Stomach (tissue), 9 donors: Measurements from ENCODE around the gene TMEM154. TPM values are rescaled to one million over a fixed set of nuclear protein-coding genes. Genes with fewer than 3 reads are reported as not detected.

Experiments
- DNase-seq, 2 donors: peaks; one replicate each; pipeline versions ENCODE4 v3.0.0 to v3.0.0-alpha.2; 2013 to 2019
- H3K27ac ChIP-seq, 5 donors: fragments of 200-600 bp in 4 of 5; sonication (generic) in 4 of 5; one replicate each; pipeline ENCODE4 v1.5.1; 2013 to 2019; ENCODE audit warnings: mild to moderate bottlenecking in 1 of 5, moderate library complexity in 1 of 5
- H3K27me3 ChIP-seq, 3 donors: fragments of 200-600 bp; sonication (generic); one replicate each; pipeline ENCODE4 v1.5.1; 2017 to 2019; ENCODE audit warnings: mixed run types in 1 of 3
- H3K36me3 ChIP-seq, 4 donors: fragments of 200-600 bp; sonication (generic); 1 replicate in 3 of 4; 2 replicates in 1 of 4; pipeline ENCODE4 v1.5.1; 2016 to 2019
- H3K4me1 ChIP-seq, 4 donors: fragments of 200-600 bp; sonication (generic); one replicate each; pipeline ENCODE4 v1.5.1; 2016 to 2019
- H3K4me3 ChIP-seq, 4 donors: fragments of 200-600 bp; sonication (generic) in 3 of 4; one replicate each; pipeline ENCODE4 v1.5.1; 2016 to 2019; ENCODE audit warnings: mild to moderate bottlenecking in 1 of 4
- H3K9me3 ChIP-seq, 4 donors: fragments of 200-600 bp; sonication (generic); one replicate each; pipeline ENCODE4 v1.5.1; 2016 to 2019
- EP300 ChIP-seq: sonication (generic); formaldehyde crosslinking; IDR thresholded peaks from one replicate; pipeline ENCODE4 v1.6.1; 2017; ENCODE audit warnings: antibody characterized with exemption
- POLR2A ChIP-seq, 4 donors: fragments of 450-650 bp; IDR thresholded peaks; one replicate each; pipeline ENCODE4 v1.6.1; 2016; ENCODE audit warnings: antibody characterized with exemption in 4 of 4, control low read depth in 2 of 4, mild to moderate bottlenecking in 1 of 4, moderate library complexity in 1 of 4
- POLR2AphosphoS5 ChIP-seq, 3 donors: sonication (generic); formaldehyde crosslinking; IDR thresholded peaks; one replicate each; pipeline ENCODE4 v1.6.1; 2016; ENCODE audit warnings: antibody characterized with exemption in 3 of 3
- WGBS, 5 donors: extraction: QIAGEN DNeasy Blood & Tissue Kit in 3 of 5; methylation state at CpG; one replicate each; pipeline versions ENCODE4 v1.1.5 to v1.1.7; 2013 to 2018; 5-methylcytosine and 5-hydroxymethylcytosine counted together
- intact Hi-C: fragments of 100-400 bp; cut with DNase I; formaldehyde crosslinking; loops from one replicate; pipeline ENCODE4 v1.15.1; 2023; ENCODE audit warnings: low total_unique reads
- polyA plus RNA-seq, 3 donors: library from polyadenylated mRNA; stranded (reverse); fragments of 200-250 nt; gene quantifications; one replicate each; pipeline ENCODE4 v1.2.3, GENCODE V29; 2013
- total RNA-seq, 5 donors: library from RNA; depleted of rRNA; stranded (reverse); fragments of >200 nt; gene quantifications; one replicate each; pipeline versions ENCODE4 v1.1.0 to v1.2.3, GENCODE V29; 2014 to 2016
- TF ChIP-seq, protein P1 (sequence below), 7 experiments: fragments of 450-650 bp in 4 of 7; fragments of 200-600 bp in 3 of 7; sonication (generic) in 3 of 7; IDR thresholded peaks; one replicate each; pipeline ENCODE4 v1.5.1; 2016 to 2019; ENCODE audit warnings: antibody characterized with exemption in 7 of 7, control low read depth in 2 of 7, mild to moderate bottlenecking in 1 of 7
- donor health status: healthy with polysubstance abuse.
- donor health status: Bipolar disorder and iron deficiency.
- donor health status: healthy.

TMEM154 gene
- total and polyA plus RNA-seq, 8 donors = under 0.01 to 5.5 (median 0.69) TPM

DNA sequence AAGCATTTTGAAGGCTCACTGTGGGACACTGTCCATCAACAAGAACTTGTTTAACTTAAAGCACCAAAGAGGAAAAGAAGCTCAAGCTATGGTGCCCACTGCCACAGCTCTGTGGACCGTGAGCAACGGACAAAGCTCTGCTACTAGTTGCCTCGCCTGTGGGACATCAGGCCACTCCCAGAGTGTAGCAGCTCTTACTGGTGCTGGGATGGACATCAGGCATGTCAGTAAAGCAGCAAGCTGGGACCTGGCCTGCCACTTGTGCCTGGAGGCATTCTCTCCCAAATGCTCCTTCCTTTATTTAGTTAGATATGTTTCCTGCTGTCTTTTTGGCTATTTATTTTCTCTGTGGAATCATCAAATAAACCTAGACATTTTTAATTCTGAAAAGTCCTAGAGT is 46.7 kb downstream of the TMEM154 start:
- 48 to 74% (median 65%) methylated on average over 3 of the region's 3 CpGs for WGBS, 5 donors
- DNase-seq = no peak
- Histone ChIP-seq H3K27me3 (no peaks in the 10 kb centered on the region), H3K27ac (no peak overlapping the region), H3K9me3 (no peaks in the 10 kb centered on the region), H3K4me3 (no peak overlapping the region), H3K4me1 (no peaks in the 10 kb centered on the region), H3K36me3 (no peaks in the 10 kb centered on the region)
- intact Hi-C loops = no loop called here
- TF ChIP-seq POLR2AphosphoS5 (IDR thresholded peaks at IDR 0.05) (no peak), EP300 (no peak), POLR2A (IDR thresholded peaks at IDR 0.05) (no peak)
- TF ChIP-seq, protein P1, sequence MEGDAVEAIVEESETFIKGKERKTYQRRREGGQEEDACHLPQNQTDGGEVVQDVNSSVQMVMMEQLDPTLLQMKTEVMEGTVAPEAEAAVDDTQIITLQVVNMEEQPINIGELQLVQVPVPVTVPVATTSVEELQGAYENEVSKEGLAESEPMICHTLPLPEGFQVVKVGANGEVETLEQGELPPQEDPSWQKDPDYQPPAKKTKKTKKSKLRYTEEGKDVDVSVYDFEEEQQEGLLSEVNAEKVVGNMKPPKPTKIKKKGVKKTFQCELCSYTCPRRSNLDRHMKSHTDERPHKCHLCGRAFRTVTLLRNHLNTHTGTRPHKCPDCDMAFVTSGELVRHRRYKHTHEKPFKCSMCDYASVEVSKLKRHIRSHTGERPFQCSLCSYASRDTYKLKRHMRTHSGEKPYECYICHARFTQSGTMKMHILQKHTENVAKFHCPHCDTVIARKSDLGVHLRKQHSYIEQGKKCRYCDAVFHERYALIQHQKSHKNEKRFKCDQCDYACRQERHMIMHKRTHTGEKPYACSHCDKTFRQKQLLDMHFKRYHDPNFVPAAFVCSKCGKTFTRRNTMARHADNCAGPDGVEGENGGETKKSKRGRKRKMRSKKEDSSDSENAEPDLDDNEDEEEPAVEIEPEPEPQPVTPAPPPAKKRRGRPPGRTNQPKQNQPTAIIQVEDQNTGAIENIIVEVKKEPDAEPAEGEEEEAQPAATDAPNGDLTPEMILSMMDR (IDR thresholded peaks at IDR 0.05) = no peak

DNA sequence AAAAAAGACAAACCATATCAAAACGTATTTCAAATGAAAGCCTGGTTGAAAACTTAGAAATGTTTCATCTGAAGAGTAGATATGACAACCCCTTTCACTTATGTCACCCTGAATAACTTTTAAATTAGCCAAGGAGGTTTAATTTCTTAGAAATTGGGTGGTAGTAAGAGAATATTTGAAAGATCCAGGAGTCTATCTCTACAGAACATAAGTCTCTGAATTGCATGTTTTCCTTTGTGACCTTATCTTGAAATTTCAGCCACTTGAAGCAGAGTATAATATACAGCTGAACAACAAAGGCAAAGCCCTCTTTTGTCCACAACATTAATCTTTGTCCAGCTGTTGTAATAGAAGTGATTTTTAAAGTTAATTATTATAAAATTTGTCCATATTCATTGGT is 49.5 kb downstream of the TMEM154 start:
- H3K36me3 ChIP-seq = peaks cover 0 to 7% (median 3%) of the 10 kb centered on the region in 4 donors
- intact Hi-C loops = no loop called here
- H3K27me3 ChIP-seq = no peaks in the 10 kb centered on the region
- no peak for DNase-seq
- no peak overlapping the region for H3K4me3 ChIP-seq
- no peak overlapping the region for H3K27ac ChIP-seq
- TF ChIP-seq, protein P1 (IDR thresholded peaks at IDR 0.05) = no peak
- TF ChIP-seq POLR2AphosphoS5 (IDR thresholded peaks at IDR 0.05) (no peak), POLR2A (IDR thresholded peaks at IDR 0.05) (no peak), EP300 (no peak)
- H3K4me1 ChIP-seq = no peaks in the 10 kb centered on the region
- H3K9me3 ChIP-seq = no peaks in the 10 kb centered on the region
- 43 to 66% (median 48%) methylated on average over 1 of the region's 1 CpG for WGBS, 5 donors

DNA sequence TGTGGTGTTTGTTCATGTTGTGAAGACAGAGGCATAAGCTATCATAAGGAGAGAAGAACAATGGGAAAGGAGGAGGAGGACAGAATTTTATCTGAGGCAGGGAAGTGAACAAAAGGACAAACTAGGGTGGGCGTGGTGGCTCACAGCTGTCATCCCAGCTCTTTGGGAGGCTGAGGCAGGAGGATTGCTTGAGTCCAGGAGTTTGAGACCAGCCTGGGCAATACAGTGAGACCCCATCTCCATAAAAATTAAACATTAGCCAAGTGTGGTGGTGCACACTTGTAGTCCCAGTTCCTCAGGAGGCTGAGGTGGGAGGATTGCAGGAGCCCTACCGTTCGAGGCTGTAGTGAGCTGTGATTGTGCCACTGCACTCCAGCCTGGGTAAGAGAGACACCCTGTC is 49.9 kb downstream of the TMEM154 start:
- no peak overlapping the region for H3K27ac ChIP-seq
- no peaks in the 10 kb centered on the region for H3K4me1 ChIP-seq
- intact Hi-C loops = no loop called here
- no peak for TF ChIP-seq EP300
- no peak for TF ChIP-seq POLR2A (IDR thresholded peaks at IDR 0.05)
- 94 to 97% (median 96%) methylated on average over 3 of the region's 3 CpGs for WGBS, 5 donors
- H3K4me3 ChIP-seq = no peak overlapping the region
- no peak for DNase-seq
- H3K36me3 ChIP-seq = peaks cover 0 to 7% (median 3%) of the 10 kb centered on the region in 4 donors
- no peaks in the 10 kb centered on the region for H3K27me3 ChIP-seq
- H3K9me3 ChIP-seq = no peaks in the 10 kb centered on the region

DNA sequence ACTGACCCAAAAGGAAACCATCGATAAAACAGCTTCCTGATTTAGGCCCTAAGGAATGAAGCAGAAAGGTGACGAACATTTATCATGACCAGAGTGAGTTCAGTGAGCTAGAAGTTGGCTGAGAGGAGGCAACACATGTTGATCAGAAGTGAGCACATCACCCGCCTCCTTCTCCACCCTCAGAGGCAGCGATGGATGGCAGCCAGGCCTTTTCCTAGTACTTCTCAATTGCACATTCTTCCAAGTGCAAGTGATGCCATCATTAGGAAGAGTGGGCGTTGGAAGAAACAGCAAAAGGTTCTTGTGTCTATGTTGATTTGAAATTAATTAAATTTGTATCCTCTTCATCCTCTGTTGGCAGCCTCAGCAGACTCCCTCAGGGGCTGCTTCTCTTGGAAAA is 51.7 kb downstream of the TMEM154 start:
- H3K4me3 ChIP-seq = no peak overlapping the region
- WGBS, 5 donors = 88 to 96% (median 93%) methylated on average over 5 of the region's 5 CpGs
- H3K27me3 ChIP-seq = no peaks in the 10 kb centered on the region
- H3K4me1 ChIP-seq = no peaks in the 10 kb centered on the region
- H3K9me3 ChIP-seq = no peaks in the 10 kb centered on the region
- H3K27ac ChIP-seq = no peak overlapping the region
- no peak for TF ChIP-seq POLR2AphosphoS5 (IDR thresholded peaks at IDR 0.05)
- TF ChIP-seq EP300 = no peak
- no peak for TF ChIP-seq POLR2A (IDR thresholded peaks at IDR 0.05)
- TF ChIP-seq, protein P1 (IDR thresholded peaks at IDR 0.05) = no peak
- H3K36me3 ChIP-seq = peaks cover 0 to 7% (median 3%) of the 10 kb centered on the region in 4 donors
- intact Hi-C loops = no loop called here
- DNase-seq = no peak

DNA sequence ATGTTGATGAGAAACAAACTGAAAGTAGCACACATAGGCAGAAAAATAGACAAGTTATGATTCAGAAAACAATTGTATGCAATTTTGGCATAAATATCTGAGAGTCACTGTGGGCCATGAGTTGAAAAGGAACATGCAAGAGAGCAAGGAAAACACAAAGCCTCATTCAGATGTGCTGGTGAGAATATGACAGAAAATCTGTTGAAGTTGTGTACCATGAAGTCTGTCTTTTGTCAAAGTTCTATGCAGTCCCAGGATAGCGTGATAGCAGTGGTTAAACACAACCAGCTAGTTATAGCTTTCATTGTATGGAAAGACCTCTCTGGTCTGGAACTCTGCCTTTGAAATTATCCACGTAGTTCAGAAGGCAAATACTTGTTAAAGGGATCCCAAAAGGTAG is 53.0 kb downstream of the TMEM154 start:
- no peak overlapping the region for H3K4me3 ChIP-seq
- WGBS, 5 donors = 53 to 79% (median 67%) methylated on average over 2 of the region's 2 CpGs
- no peaks in the 10 kb centered on the region for H3K27me3 ChIP-seq
- H3K27ac ChIP-seq = no peak overlapping the region
- H3K4me1 ChIP-seq = no peaks in the 10 kb centered on the region
- intact Hi-C loops = no loop called here
- no peak for DNase-seq
- H3K9me3 ChIP-seq = no peaks in the 10 kb centered on the region
- H3K36me3 ChIP-seq = peaks cover 0 to 7% (median 3%) of the 10 kb centered on the region in 4 donors
- TF ChIP-seq POLR2A (IDR thresholded peaks at IDR 0.05) (no peak), POLR2AphosphoS5 (IDR thresholded peaks at IDR 0.05) (no peak), EP300 (no peak)
- TF ChIP-seq, protein P1 (IDR thresholded peaks at IDR 0.05) = no peak
